ENCODE data around the gene CERS2.

The CERS2 gene

DNA sequence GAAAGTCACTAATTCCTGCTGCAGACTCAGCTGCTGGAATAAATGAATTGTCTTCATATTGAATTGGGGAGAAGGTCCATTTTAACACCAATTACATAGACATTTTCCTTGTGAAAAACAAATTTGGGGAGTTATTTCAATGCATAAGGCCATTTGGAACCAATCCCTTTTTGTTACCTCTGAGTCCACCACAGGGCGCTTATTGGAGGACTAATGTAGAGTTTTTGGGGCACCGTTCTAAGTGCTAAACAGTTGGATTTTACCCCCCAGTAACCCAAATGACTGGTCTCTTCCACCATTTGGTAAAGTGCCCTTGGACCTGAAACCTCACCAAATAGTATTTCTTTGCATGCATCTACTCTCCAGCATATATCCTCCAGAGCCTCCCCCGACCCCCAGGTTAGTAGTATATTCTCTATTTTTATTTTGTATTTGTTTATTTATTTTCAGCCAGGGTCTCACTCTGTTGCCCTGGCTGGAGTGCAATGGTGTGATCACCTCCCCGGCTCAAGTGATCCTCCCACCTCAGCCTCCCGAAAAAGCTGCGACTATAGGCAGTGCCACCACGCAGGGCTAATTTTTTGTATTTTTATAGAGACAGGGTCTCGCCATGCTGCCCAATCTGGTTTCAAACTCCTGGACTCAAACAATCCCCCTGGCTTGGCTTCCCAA is 35.2 kb upstream of the CERS2 start:
- ChIA-PET CTCF (interaction anchor here (3.4 kb wide), 1 partner anchor 14 kb away, joined by 9 read pairs; no protein-coding TSS in a partner anchor), POLR2A (no interaction called here)
- DNase-seq (ENCODE audit: extremely low spot score), result no peak
- TF ChIP-seq, protein P1, sequence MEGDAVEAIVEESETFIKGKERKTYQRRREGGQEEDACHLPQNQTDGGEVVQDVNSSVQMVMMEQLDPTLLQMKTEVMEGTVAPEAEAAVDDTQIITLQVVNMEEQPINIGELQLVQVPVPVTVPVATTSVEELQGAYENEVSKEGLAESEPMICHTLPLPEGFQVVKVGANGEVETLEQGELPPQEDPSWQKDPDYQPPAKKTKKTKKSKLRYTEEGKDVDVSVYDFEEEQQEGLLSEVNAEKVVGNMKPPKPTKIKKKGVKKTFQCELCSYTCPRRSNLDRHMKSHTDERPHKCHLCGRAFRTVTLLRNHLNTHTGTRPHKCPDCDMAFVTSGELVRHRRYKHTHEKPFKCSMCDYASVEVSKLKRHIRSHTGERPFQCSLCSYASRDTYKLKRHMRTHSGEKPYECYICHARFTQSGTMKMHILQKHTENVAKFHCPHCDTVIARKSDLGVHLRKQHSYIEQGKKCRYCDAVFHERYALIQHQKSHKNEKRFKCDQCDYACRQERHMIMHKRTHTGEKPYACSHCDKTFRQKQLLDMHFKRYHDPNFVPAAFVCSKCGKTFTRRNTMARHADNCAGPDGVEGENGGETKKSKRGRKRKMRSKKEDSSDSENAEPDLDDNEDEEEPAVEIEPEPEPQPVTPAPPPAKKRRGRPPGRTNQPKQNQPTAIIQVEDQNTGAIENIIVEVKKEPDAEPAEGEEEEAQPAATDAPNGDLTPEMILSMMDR (IDR thresholded peaks at IDR 0.05; ENCODE audit: control extremely low read depth, extremely low read depth, low read depth, missing control alignments), result no peak

DNA sequence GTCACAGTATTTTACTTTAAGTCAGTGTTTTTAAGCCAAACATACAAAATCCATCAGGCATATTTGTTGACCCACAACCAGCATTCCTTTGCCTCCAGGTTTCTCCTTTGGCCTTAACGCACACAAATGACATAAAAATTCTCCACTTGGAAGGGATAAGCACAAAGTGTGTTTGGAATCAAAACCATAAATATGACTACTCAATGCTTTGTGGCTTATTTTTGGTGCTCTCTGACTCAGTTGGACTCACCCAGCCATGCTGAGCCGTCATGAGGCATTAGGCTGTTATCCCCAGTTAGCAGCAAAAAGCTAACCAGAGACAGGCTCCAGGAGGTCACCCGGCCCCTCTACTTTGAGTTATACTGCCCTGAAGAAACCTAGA is 34.6 kb upstream of the CERS2 start:
- DNase-seq (ENCODE audit: extremely low spot score), result no peak
- ChIA-PET POLR2A (no interaction called here), CTCF (interaction anchor here (3.4 kb wide), 1 partner anchor 13 kb away, joined by 9 read pairs; no protein-coding TSS in a partner anchor)
- TF ChIP-seq, protein P1 (IDR thresholded peaks at IDR 0.05; ENCODE audit: control extremely low read depth, extremely low read depth, low read depth, missing control alignments), result no peak

DNA sequence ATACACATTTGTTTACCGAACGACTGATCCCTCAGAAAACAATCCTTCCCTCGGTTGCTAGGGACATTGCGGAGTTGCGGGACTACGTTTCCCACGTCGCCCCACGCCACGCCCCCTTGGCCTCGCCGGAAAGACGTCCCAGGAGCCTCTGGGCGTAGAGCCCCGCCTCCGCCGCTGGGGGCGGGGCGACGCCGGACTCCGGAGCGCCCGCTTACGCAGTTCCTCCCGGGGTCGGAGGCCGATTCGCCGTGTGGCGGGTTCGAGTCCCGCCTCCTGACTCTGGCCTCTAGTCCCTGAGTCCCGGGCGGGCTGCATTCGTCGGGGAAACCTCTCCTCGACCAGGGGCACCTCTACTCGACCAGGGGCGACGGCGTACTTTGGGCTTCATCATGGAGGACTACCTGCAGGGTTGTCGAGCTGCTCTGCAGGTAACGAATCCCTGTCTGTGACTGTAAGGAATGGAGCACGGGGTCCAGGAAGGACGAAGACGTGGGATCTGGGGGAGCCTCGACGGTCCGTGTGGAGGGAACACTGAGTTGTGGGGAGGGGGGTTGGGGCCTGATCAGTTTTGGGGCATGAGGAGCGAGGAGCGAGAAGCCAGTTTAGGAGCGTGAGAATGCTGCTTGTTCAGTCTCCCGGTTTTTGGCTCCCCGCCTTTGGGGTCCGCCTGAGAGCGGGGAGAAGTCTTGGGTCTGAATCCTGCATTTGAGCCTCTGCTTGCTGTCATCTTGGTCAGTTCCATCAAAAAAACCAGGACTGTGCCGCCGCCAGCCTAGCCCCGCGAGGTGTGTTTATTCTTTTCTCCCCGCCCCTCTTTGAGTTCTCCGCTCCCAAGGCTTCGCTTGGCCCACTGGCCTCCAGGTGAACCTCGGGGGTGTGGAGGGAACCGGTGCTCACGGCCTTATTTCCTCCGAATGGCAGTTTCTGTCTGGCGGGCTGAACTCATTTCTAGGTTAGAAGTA is 33.9 kb upstream of the CERS2 start, which contains the start of gene PRUNE1:
Gene PRUNE1, plus strand, starts transcription at position 206 of the 962 bp plus-strand sequence. Its CDS starts 184 bp downstream, at position 390.
- CTCF ChIA-PET, result interaction anchor here (3.4 kb wide), 1 partner anchor 13 kb away, joined by 9 read pairs; no protein-coding TSS in a partner anchor
- peak; percentile 99 for DNase-seq (ENCODE audit: extremely low spot score)
- TF ChIP-seq, protein P1 (IDR thresholded peaks at IDR 0.05; ENCODE audit: control extremely low read depth, extremely low read depth, low read depth, missing control alignments), result no peak
- POLR2A ChIA-PET, result no interaction called here

DNA sequence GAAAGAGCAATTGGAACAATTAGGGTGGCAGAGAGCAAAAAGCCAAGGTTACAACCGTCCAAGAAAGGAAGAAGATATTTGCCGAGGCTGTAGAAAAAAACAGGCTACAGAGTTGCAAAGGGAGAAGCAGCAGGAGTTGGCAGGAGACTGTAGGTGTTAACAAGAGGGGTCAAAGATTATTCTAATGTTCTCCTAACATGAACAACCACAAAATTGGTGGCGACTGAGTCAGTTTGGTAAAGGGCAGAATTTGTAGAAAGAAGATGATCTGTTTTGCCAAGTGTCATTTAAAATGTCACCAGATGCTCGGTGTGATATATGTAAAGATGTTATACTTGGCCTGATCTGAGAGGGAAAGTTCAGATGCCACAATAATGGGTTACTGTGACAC is 33.2 kb upstream of the CERS2 start:
- CTCF ChIA-PET, result interaction anchor here (3.3 to 3.9 kb wide), 3 partner anchors 12 to 27 kb away, joined by 9 to 99 read pairs (median 41); partner anchors contain the start of gene ANXA9
- POLR2A ChIA-PET, result no interaction called here
- DNase-seq (ENCODE audit: extremely low spot score), result no peak
- TF ChIP-seq, protein P1 (IDR thresholded peaks at IDR 0.05; ENCODE audit: control extremely low read depth, extremely low read depth, low read depth, missing control alignments), result no peak

DNA sequence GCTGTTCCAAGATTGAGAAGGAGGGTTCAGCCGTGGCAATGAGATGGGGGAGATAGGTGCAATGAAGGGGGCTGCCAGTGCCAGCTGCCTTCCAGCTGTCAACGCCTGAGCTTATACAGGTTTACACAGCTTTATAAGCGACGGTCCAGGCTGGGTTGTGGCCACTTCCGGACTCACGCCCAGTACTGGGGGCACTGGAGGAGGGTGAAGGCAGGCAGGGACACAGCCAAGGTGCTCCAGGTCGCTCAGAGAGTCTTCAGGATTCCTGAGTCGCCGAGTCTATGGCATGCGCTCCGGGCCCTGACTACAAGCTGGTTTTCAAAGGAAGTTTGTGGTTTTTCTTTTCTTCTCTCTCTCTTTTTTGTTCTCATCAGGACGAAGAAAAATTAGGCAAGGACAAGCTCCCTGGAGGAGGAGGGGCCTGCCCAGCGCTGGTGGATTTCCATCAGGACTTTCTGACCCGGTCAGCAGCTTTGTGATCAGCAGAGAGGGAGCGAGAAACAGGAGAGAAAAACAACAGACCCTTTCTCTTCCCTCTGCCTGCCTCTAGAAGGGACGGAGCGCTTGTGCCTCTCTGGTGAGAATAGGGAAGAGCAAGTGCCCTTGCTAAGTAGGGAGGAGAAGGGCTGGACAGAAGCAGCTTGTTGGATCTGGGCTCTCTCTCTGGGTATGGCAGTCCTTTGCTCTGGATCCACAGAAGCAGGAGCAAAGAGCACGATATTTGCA is 31.9 kb upstream of the CERS2 start, which contains the start of gene MINDY1:
Gene MINDY1, minus strand, starts transcription at position 576 of the 726 bp plus-strand sequence. CDS start 4,285 bp downstream, outside the sequence.
- POLR2A ChIA-PET, result interaction anchor here (0.6 to 1.2 kb wide), 5 partner anchors 8 to 427 kb away, joined by 3 to 16 read pairs (median 4); partner anchors contain the start of genes MCL1 and SETDB1
- DNase-seq (ENCODE audit: extremely low spot score), result peak; percentile 71
- CTCF ChIA-PET, result interaction anchor here (0.7 to 3.9 kb wide), 26 partner anchors 11 to 752 kb away, joined by 3 to 99 read pairs (median 4); partner anchors contain the start of genes ANXA9, C1orf56, CDC42SE1 and TNFAIP8L2
- TF ChIP-seq, protein P1 (IDR thresholded peaks at IDR 0.05; ENCODE audit: control extremely low read depth, extremely low read depth, low read depth, missing control alignments), result peak; percentile 28
